HepG2 (cell line): ENCODE measurements around the gene TDRD9.

Experiments used
- CBFB ChIP-seq: sonication (generic); formaldehyde crosslinking; IDR thresholded peaks from 2 replicates; pipeline ENCODE4 v1.4.0; 2020; ENCODE audit warnings: missing genetic modification reagents
- POLR2AphosphoS5 ChIP-seq: IDR thresholded peaks from 2 replicates; pipeline ENCODE4 v1.6.1; 2012; ENCODE audit warnings: low read depth, low read length
- ZNF780A ChIP-seq: sonication (generic); formaldehyde crosslinking; IDR thresholded peaks from 2 replicates; pipeline ENCODE4 v1.8.0; 2022; ENCODE audit warnings: mild to moderate bottlenecking, missing genetic modification reagents, moderate library complexity
- TF ChIP-seq, protein P1 (sequence below): IDR thresholded peaks from 2 replicates; pipeline ENCODE4 v1.6.1; 2016; ENCODE audit warnings: low read depth, borderline replicate concordance

DNA sequence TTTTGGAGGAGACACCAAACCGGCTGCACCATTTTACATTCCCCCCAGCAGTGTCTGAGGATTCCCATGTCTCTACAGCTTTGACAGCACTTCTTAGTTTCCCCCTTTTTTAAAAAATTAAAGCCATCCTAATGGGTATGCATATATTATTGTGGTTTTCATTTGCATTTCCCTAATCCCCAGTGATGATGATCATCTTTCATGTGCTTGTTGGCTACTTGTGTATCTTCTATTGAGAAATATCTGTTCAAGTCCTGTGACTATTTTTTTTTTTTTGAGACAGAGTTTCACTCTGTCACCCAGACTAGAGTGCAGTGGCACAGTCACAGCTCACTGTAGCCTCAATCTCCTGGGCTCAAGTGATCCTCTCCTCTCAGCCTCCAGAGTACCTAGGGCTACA lies 134.0 kb downstream of the TDRD9 start:
- TF ChIP-seq, protein P1, sequence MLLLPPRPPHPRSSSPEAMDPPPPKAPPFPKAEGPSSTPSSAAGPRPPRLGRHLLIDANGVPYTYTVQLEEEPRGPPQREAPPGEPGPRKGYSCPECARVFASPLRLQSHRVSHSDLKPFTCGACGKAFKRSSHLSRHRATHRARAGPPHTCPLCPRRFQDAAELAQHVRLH (CRISPR knock-in tag), result no peak
- no peak for TF ChIP-seq POLR2AphosphoS5
- no peak for TF ChIP-seq CBFB (CRISPR knock-in tag)
- TF ChIP-seq ZNF780A (CRISPR knock-in tag), result no peak
